PC-3 (cell line): ENCODE measurements around the gene PPP2R3B. TPM values are rescaled to one million over a fixed set of nuclear protein-coding genes. Genes with fewer than 3 reads are reported as not detected.

Experiments used
- ATAC-seq: fragments of 200-7000 bp; cut with Tn5 transposase; 2 replicates; pipeline ENCODE4 v1.9.1; 2020; ENCODE audit warnings: mild to moderate bottlenecking, moderate library complexity
- BruUV-seq: library from RNA; stranded (reverse); fragments of 400-500 nt; replicated peaks from 2 replicates; lab custom pipeline; 2021; lab: Mats Ljungman, UMichigan
- CTCF ChIA-PET: fragments of 300-600 bp; sonication (Branson Sonifier 250); formaldehyde crosslinking; loops from one replicate; lab custom pipeline; 2022; ENCODE audit warnings: antibody characterized with exemption; lab: Charles Lee
- POLR2A ChIA-PET: fragments of 300-600 bp; sonication (Branson Sonifier 250); formaldehyde crosslinking; loops from one replicate; lab custom pipeline; 2022; ENCODE audit warnings: antibody characterized with exemption; ENCODE audit not compliant: unreplicated experiment; lab: Charles Lee
- DNase-seq: peaks from one replicate; pipeline ENCODE4 v3.0.0-alpha.2; 2015
- H2AFZ ChIP-seq: fragments of 300-600 bp; sonication (generic); 2 replicates; pipeline ENCODE4 v1.6.0; 2016; ENCODE audit warnings: antibody characterized with exemption, low read length
- H3F3A ChIP-seq: fragments of 300-600 bp; sonication (generic); one replicate; pipeline ENCODE4 v1.6.0; 2017; ENCODE audit warnings: antibody characterized with exemption, low read length, control low read depth, mild to moderate bottlenecking; ENCODE audit not compliant: unreplicated experiment
- H3K27ac ChIP-seq: fragments of 300-600 bp; sonication (generic); 2 replicates; pipeline ENCODE4 v1.5.1; 2016; ENCODE audit warnings: mild to moderate bottlenecking, low read length
- H3K27me3 ChIP-seq: fragments of 300-600 bp; sonication (generic); 2 replicates; pipeline ENCODE4 v1.6.1; 2016; ENCODE audit warnings: low read length, mixed read lengths
- H3K36me3 ChIP-seq: fragments of 300-600 bp; sonication (generic); 2 replicates; pipeline ENCODE4 v1.6.1; 2016; ENCODE audit warnings: low read depth, mixed run types, low read length, mixed read lengths
- H3K4me1 ChIP-seq: fragments of 300-600 bp; sonication (generic); 2 replicates; pipeline ENCODE4 v1.5.1; 2016; ENCODE audit warnings: low read length; ENCODE audit not compliant: insufficient read depth
- H3K4me2 ChIP-seq: fragments of 300-600 bp; sonication (generic); 2 replicates; pipeline ENCODE4 v1.6.0; 2016; ENCODE audit warnings: low read length
- H3K4me3 ChIP-seq: fragments of 300-600 bp; sonication (generic); 2 replicates; pipeline ENCODE4 v1.5.1; 2016; ENCODE audit warnings: mild to moderate bottlenecking, low read length, mixed read lengths
- H3K79me2 ChIP-seq: fragments of 300-600 bp; sonication (generic); 2 replicates; pipeline ENCODE4 v1.6.1; 2017; ENCODE audit warnings: low read length, mixed read lengths
- H3K9ac ChIP-seq: fragments of 300-600 bp; sonication (generic); 2 replicates; pipeline ENCODE4 v1.6.0; 2016; ENCODE audit warnings: mild to moderate bottlenecking, low read length
- H3K9me2 ChIP-seq: fragments of 300-600 bp; sonication (generic); replicated peaks from 2 replicates; pipeline ENCODE4 v1.6.1; 2016; ENCODE audit warnings: mixed run types, low read length, mixed read lengths
- H3K9me3 ChIP-seq: fragments of 300-600 bp; sonication (generic); 2 replicates; pipeline ENCODE4 v1.6.1; 2016; ENCODE audit warnings: low read length, mixed read lengths
- H4K20me1 ChIP-seq: fragments of 300-600 bp; sonication (generic); 2 replicates; pipeline ENCODE4 v1.6.1; 2016; ENCODE audit warnings: low read length, mixed read lengths
- EZH2 ChIP-seq: fragments of 300-600 bp; sonication (generic); IDR thresholded peaks from one replicate; pipeline ENCODE4 v1.6.1; 2017; ENCODE audit warnings: antibody characterized with exemption, mild to moderate bottlenecking, low read length; ENCODE audit not compliant: unreplicated experiment
- EZH2phosphoT487 ChIP-seq: fragments of 300-600 bp; sonication (generic); IDR thresholded peaks from 2 replicates; pipeline ENCODE4 v1.6.1; 2018; ENCODE audit warnings: mild to moderate bottlenecking, antibody characterized with exemption, low read length, borderline replicate concordance
- intact Hi-C: fragments of 100-400 bp; cut with micrococcal nuclease; formaldehyde crosslinking; loops from 2 replicates; pipeline ENCODE4 v1.9.0; 2023
- total RNA-seq: library from RNA; depleted of rRNA; stranded (reverse); fragments of >200 nt; gene quantifications from 2 replicates; pipeline ENCODE4 v1.2.3, GENCODE V29; 2014
- TF ChIP-seq, protein P1 (sequence below): fragments of 300-600 bp; sonication (generic); conservative IDR thresholded peaks from 2 replicates; pipeline ENCODE4 v1.5.1; 2017; ENCODE audit warnings: antibody characterized with exemption, low read depth, mild to moderate bottlenecking, low read length

The PPP2R3B gene
- total RNA-seq, 1 experiment from 2014 or later, result 35.4 TPM

DNA sequence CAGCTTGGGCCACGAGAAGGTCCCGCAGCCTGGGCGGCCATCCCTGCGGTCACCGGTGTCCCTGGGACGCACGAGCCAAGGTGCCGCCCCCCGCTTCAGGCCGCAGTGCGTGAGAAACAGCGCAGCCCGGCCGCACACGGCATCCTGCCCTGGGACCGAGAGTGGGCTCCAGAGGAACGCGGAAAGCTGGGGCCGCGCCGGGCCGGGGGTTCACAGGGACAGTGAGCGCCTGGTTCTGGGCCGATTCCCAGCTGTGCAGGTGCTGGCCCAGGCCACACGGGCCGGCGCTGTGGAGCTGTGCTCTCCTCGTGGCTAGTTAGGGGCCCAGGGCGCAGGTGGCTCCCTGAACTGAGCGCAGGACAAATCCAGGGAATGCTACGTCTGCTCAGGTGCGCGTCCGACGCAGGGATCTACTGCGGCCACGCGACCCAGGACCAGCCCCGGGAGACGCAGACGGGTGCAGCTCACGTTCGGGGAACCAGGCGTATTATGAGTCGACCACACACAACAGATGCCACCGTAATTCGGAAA, 42.3 kb downstream of the PPP2R3B start:
- Histone ChIP-seq H3K36me3 (no peaks in the 10 kb centered on the region), H2AFZ (no peak overlapping the region), H3K9me2 (no peaks in the 10 kb centered on the region), H3K27ac (no peak overlapping the region), H4K20me1 (no peaks in the 10 kb centered on the region), H3F3A (no peaks in the 10 kb centered on the region), H3K79me2 (no peaks in the 10 kb centered on the region), H3K4me1 (no peaks in the 10 kb centered on the region), H3K4me2 (no peak overlapping the region), H3K27me3 (no peaks in the 10 kb centered on the region), H3K9me3 (no peaks in the 10 kb centered on the region), H3K4me3 (no peak overlapping the region), H3K9ac (no peak overlapping the region)
- ATAC-seq (no peak), DNase-seq (no peak)
- TF ChIP-seq EZH2phosphoT487 (no peak), EZH2 (no peak)
- TF ChIP-seq, protein P1, sequence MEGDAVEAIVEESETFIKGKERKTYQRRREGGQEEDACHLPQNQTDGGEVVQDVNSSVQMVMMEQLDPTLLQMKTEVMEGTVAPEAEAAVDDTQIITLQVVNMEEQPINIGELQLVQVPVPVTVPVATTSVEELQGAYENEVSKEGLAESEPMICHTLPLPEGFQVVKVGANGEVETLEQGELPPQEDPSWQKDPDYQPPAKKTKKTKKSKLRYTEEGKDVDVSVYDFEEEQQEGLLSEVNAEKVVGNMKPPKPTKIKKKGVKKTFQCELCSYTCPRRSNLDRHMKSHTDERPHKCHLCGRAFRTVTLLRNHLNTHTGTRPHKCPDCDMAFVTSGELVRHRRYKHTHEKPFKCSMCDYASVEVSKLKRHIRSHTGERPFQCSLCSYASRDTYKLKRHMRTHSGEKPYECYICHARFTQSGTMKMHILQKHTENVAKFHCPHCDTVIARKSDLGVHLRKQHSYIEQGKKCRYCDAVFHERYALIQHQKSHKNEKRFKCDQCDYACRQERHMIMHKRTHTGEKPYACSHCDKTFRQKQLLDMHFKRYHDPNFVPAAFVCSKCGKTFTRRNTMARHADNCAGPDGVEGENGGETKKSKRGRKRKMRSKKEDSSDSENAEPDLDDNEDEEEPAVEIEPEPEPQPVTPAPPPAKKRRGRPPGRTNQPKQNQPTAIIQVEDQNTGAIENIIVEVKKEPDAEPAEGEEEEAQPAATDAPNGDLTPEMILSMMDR, result no peak
- intact Hi-C loops, result no loop called here
- CTCF ChIA-PET, result no interaction called here
- BruUV-seq, result no TSS peak
- POLR2A ChIA-PET, result no interaction called here

DNA sequence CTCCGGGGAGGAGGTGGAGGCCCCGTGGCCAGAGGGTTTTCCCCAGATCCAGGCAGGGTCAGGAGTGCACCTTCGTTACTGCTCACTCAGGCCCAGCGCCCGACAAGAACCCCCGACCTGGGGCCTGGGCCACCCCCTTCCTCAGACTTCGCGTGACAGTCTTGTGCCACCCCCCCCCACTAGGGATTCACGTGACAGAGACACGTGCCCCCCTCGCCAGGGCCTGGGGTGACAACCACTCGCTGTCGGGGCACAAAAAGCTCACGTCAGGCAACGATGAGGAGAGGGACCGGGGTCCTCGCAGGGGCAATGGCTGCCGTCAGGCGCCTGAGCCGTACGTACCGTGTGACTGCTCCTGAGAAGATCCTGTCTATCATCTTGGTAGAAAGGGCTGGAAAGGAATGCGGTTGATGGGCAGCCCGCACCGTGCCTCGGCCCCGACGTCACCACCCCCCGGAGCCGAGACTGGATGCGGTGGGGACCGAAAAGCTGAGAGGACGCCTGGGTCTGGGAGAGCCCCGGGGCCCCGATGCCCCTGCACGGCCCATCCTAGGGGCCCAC, 45.1 kb downstream of the PPP2R3B start:
- Histone ChIP-seq H3K79me2 (no peaks in the 10 kb centered on the region), H3K27me3 (no peaks in the 10 kb centered on the region), H4K20me1 (no peaks in the 10 kb centered on the region), H3K27ac (no peak overlapping the region), H3K9me3 (no peaks in the 10 kb centered on the region), H3K9ac (no peak overlapping the region), H2AFZ (no peak overlapping the region), H3K4me1 (no peaks in the 10 kb centered on the region), H3K4me3 (no peak overlapping the region), H3K9me2 (no peaks in the 10 kb centered on the region), H3K36me3 (no peaks in the 10 kb centered on the region), H3K4me2 (no peak overlapping the region), H3F3A (no peaks in the 10 kb centered on the region)
- POLR2A ChIA-PET, result no interaction called here
- no TSS peak for BruUV-seq
- intact Hi-C loops, result no loop called here
- DNase-seq (no peak), ATAC-seq (no peak)
- TF ChIP-seq, protein P1, result no peak
- TF ChIP-seq EZH2phosphoT487 (no peak), EZH2 (no peak)
- CTCF ChIA-PET, result no interaction called here

DNA sequence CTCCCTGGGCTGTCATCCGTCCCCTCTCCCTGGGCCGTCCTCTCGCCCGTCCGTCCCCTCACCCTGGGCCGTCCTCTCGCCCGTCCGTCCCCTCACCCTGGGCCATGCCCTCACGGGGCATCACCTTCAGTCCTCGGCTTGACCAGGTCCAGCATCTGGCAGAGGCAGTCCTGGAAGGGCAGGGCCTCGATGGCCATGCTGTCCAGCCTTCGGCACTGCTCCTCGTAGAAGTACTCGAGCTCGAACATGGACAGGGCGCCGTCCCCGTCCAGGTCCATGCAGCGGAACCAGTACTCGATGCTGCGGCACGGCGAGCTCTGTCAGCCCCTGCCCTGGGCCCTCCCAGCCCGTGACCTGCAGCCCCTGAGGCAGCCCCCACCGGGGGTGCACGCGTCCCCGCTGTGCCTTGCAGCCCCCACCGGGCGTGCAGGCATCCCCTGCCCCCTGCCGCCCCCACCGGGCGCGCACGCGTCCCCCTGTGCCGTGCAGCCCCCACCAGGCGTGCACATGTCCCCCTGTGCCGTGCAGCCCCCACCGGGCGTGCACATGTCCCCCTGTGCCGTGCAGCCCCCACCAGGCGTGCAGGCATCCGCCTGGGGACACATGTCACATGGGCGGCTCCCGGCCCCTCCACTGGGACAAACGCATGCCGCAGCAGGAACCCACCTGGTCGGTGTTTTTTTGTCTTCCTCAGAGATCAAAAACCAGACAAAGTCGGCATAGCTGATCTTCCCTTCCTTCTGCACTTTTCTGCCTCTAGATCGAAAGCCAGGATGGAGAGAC, 45.9 kb downstream of the PPP2R3B start:
- H3F3A ChIP-seq, result no peaks in the 10 kb centered on the region
- no peak overlapping the region for H3K27ac ChIP-seq
- CTCF ChIA-PET, result no interaction called here
- no peak overlapping the region for H3K9ac ChIP-seq
- no peak overlapping the region for H2AFZ ChIP-seq
- no peaks in the 10 kb centered on the region for H3K36me3 ChIP-seq
- no peaks in the 10 kb centered on the region for H3K9me2 ChIP-seq
- DNase-seq, result no peak
- H3K27me3 ChIP-seq, result no peaks in the 10 kb centered on the region
- POLR2A ChIA-PET, result no interaction called here
- no peaks in the 10 kb centered on the region for H4K20me1 ChIP-seq
- intact Hi-C loops, result no loop called here
- no peak for ATAC-seq
- H3K4me3 ChIP-seq, result no peak overlapping the region
- H3K9me3 ChIP-seq, result no peaks in the 10 kb centered on the region
- TF ChIP-seq, protein P1, result no peak
- no peak for TF ChIP-seq EZH2
- TF ChIP-seq EZH2phosphoT487, result no peak
- no peak overlapping the region for H3K4me2 ChIP-seq
- H3K4me1 ChIP-seq, result no peaks in the 10 kb centered on the region
- H3K79me2 ChIP-seq, result no peaks in the 10 kb centered on the region
- BruUV-seq, result no TSS peak
